Fibroblast of skin of abdomen (primary cell): ENCODE measurements around the gene ROR1.

Experiments
- DNase-seq: peaks from one replicate; pipeline ENCODE4 v3.0.0-alpha.2; 2013

The ROR1 gene

DNA sequence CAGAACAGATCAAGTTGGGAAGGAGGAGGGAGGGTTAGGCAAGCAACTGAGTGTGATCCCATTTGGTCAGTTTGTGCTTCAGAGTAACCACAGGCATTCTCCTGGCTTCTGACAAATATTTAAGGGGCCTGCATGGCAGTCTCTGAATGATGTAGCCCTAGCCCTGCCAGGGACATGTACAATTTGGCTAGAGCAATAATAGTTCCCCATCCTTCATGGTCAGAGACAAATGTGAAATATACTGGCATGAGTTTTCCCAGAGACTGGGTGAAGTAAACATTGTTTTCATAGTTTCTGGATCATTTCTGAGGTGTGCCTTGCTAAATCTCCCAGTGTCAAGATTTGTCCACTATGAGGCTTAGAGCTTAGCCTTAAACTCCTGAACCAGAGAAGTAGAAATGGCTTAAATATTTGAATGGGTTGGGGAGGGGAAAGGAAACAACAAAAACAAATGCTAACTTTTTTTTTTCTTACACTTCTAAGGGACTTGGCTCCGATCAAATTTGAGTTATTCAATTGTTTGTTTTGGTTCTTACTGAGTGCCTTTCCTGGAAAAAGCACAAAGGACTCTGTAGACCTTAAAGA is 387.6 kb downstream of the ROR1 start:
- DNase-seq = peak; percentile 71

GRCh38 chr1:64162151-64162550 is 388.3 kb downstream of the ROR1 start:
- no peak for DNase-seq

DNA sequence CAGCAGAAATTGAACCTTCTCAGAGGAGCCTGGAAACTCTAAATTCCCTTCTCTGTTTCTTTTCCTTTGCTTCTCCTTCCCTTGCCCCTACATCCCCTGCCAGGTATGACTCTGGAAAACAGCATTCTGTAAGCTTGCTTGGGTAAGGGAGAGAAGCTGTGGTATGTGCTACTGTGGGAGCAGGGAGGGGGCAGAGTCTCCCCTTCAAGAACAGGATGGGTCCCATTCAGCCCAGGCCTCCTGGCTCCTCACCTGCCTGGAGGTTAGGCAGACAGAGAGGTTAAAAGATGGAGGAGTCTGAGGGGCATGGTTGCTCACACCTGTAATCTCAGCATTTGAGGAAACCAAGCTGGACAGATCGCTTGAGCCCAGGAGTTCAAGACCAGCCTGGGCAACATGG is 389.0 kb downstream of the ROR1 start:
- DNase-seq = no peak

DNA sequence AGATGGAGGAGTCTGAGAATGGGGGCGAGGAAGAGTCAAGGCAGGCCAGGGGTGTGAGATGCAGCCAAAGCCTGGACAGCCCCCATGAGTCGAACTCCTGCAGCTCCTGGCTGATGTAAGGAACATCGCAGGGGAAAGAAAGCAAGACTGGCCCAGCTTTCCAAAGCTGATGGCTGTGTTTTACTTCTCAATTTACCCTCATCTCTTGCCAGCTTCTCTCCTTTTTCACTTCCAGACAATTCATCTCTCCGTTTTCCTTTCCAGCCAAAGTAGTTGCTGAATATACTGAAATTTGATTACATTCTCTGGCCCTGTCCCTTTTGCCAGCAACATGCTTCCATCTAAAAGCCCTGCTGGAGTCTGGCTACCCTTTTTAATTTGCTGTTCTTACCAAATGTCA is 389.6 kb downstream of the ROR1 start:
- DNase-seq = no peak

DNA sequence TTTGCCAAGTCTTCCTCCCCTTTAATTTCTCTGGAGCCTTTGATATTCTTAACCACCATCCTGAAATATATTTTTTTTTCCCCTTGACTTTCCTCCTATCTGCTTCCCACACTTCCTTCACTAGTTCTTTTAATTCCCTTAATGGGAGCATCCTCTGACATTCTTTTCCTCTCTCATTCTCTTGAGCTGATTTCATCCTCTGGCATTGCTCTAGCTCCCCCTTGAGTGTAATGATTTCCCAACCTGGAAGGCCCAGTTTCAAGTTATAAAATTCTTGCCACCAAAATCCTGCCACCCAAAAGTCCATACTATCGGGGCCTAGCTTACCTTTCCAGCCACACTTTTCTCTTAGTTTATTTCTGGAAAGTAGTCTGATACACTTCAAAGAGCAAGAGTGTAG is 390.2 kb downstream of the ROR1 start:
- DNase-seq = peak; percentile 58

DNA sequence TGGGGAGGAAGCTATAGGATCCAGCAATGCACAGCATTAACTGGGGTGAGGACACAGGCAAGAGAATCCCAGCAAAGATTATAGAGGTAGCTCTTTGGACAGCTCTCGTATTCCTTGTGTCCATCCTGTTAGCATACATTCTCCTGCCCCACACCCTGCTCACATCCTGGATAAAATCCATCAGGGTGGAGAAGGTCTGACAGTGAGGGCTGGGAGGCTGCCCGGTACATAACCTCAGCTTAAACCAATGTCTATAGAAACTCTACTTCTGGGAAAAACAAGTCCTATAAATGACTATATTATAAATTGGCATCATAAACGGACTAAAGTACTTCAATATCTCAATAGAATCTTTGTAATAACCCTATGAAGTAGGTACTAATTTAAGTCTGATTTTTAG is 392.8 kb downstream of the ROR1 start:
- no peak for DNase-seq

DNA sequence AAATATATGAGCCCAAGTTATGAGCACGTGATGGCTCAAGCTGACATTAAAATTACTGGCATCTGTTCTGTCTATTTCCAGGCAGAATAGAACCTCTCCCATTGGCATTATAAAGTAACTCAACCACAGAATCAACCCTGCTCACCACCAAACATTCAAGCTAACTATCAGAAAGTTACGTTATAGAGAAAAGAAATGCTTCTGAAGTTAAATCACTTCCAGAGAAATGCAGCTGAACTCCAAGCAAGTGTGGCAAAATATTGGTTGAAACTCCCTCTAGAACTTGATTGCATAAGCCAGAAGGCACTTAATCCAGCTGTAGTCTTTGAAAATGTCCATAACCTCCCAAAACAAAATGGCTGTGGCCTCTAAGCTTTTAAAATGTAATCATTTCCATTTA is 393.4 kb downstream of the ROR1 start:
- DNase-seq = peak; percentile 62

GRCh38 chr1:64171246-64171645 is 397.4 kb downstream of the ROR1 start:
- no peak for DNase-seq

DNA sequence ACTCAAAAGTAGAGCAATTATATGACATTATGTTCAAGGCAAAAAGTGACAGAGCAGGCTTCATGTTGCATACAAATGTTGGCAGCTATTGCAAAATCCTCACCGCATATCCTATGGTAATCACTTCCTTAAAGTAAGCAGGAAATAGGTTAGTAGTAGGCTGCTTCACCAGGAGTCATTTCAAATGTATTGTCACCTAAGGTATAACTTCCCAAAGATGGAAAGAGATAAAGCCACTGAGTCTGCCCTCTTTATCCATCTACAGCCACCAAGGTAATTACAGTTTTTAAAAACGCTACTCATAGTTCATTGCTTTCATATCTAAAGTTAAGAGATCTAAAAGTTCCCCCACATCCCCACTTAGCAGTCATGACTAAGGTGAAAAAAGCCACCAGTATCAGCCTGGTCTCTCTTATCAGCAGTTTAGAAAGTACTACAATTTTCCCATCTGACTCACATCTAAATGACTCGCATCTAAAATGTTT is 398.0 kb downstream of the ROR1 start:
- peak; percentile 47 for DNase-seq

GRCh38 chr1:64172458-64172983 is 398.7 kb downstream of the ROR1 start:
- peak; percentile 77 for DNase-seq

DNA sequence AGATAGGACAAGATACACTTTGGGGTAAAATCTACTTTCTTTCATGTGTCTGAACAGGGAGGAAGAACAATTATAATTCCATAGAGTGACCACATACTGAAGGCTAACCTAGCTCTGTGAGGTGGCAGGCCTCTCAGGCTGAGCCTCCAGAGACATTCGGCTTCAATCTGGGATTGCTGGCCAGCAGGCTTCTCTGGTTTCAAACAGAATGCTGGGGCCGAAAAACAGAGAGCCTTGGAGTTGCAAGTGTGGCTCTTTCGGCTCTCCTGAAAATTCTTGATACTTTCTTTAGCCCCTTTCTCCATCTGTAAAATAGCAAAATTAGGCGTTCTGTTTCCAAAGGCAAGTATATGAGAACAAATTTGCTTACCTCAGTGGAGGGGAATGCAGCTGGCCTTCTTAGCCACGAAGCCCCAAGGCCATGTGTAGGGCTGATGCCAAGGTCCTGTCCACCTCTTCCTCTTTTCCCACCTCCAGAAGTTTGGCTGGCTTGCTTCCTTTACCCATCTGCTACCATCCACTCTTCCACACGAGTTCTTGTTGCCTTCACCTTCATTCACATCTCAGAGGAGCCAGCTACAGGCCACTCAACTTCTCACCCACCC is 399.6 kb downstream of the ROR1 start:
- no peak for DNase-seq

DNA sequence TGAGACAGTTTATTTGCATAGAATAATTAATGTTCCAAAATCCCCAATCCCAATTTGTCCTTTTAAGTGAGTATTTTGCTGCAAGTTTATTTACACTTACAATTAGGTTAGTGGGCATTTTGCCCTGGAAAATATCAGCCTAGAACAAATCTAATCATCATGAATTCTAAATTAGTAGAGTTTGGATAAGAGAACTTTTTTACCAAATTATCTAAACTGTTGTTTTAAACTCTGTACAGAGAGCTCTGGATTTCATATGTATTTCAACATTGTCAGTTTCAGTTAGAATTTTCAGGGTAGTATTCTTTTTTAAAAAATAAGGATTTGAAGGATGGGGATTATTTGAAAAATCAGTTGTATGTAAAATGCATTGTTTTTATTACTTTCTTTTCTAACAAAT is 401.8 kb downstream of the ROR1 start:
- DNase-seq = no peak

- no peak for DNase-seq
Observed at GRCh38 chr1:64176659-64177058, 402.8 kb downstream of the ROR1 start.

- DNase-seq = no peak
Observed at GRCh38 chr1:64179588-64179987, 405.8 kb downstream of the ROR1 start.

GRCh38 chr1:64182207-64182606 is 408.4 kb downstream of the ROR1 start:
- DNase-seq = no peak

- peak; percentile 26 for DNase-seq
Observed at GRCh38 chr1:64183395-64184002, 409.7 kb downstream of the ROR1 start.

DNA sequence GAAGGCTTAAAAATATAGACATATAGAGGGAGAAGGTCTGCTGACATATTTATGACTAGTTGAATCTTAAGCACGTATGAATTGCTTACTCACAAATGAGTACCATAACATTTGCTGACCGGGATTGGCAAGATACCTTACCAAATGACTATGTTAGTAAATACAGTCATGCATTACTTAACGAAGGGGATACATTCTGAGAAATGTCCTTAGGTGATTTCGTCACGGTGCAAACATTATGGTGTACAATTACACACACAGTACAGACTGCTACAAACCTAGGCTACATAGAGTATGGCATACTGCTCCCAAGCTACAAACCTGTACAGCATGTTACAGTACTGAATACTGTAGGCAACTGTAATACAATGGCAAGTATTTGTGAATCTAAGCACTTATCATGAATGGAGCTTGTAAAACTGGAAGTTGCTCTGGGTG is 410.2 kb downstream of the ROR1 start:
- peak; percentile 76 for DNase-seq

DNA sequence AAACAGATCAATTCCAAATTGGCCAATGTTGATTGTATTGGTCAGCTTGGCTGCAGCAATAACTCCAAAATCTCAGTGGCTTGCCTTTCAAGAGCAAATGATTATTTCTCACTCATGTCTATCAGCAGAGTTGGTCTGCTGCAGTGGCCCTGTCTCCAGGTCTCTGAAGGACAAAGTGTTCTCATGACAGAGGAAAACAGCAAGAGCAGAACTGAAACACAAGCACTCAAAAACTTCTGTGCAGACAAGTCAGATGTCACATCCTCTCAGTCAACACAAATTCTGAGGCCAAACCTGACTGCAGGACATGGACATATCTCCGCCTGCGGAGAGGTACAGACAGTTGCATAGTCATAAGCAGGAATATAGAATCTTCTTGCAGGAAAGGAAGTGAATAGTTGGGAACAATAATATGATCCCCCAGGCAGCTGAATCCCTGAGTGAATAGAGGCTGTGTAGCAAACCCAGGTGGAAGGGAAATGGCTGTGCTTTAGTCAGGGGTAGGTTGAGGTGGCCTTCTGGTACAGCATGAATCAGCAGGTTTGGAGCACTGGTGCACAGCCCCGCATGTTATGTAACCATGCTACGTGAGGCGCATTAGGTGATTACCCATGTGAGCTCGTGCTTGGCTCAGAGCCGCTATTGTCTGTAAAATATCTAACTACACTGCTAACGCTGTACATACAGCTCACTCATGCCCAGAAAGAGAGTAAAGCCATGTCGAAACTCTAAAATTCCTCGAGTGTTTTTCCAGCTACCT is 412.5 kb downstream of the ROR1 start:
- no peak for DNase-seq

DNA sequence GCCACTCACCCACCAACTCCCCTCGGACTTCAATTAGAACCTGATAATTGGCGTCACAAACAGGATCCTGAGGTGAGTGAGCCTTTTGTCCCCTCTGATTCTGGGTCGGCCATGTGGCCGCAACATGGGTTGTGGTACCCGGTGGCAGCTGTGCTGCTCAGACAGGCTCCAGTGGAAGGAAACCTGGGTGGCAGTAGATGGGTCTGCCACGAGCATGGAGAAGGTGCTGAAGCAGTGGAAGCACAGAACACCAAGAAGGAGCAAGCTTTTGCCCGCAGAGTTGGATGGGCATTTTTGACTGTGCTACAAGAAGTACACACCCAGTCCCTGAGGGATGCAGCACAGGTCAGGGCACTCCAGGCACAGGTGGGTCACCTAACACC is 413.1 kb downstream of the ROR1 start:
- DNase-seq = no peak

GRCh38 chr1:64187646-64188045 is 413.8 kb downstream of the ROR1 start:
- DNase-seq = no peak

- no peak for DNase-seq
Observed at GRCh38 chr1:64192290-64192689, 418.5 kb downstream of the ROR1 start.

DNA sequence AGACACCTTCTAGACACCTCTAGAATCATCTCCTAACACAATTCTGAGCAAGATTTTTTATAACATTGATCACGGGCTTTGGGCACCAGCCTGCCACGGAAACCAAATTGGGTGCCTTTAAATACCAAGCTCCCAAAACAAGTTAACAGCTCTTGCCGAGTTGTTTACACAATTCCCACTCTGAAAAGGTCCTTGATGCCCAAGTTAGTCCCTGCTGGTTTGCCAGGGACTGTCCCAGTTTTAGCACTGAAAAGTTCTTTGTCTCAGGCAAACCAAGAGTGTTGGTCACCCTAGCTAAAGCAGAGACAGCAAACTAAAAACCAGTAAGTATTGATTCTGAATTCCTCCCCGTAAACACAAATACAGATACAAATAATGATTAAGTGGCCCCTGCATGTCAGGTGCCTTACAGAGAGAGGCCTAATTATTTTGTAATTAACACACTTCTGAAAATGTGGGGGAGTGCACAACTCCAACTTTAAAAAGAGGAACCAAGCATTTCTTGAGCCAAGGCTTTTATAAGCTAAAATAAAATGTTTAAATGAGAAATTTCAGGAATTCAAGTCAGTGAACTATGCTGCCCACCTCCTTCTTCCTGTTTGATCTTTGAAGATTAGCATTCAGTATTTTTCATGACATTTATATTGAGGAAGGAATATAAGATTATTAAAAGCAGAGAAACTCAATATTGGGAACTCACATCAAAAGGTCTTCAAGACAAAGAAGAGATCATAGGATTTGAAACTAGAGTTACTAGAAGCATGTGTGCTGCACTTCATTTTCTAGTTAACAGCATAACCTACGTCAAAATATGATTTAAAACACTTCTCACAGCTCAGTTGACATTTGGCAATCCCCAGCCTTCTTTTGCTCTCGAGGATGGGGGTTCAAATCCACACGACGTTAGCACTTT is 420.6 kb downstream of the ROR1 start:
- DNase-seq = no peak
